NCI-H1092 (cell line): ENCODE results near the gene LPCAT1.
"Not testable (repeated sequence)": the region's sequence is repeated elsewhere in the genome, so short reads cannot be mapped to it uniquely, and the experiment has no call there.

Experiments used
- DNase-seq: peaks from one replicate; lab custom pipeline; 2025; lab: John Stamatoyannopoulos, UW

Gene LPCAT1

GRCh38 chr5:1523793-1524480, at the start of gene LPCAT1:
LPCAT1 (minus strand) TSS chr5:1523960; CDS start chr5:1523844, 116 bp downstream.
- DNase-seq = peak; percentile 47

- DNase-seq = not testable (repeated sequence)
These were observed 48.1 kb upstream of the LPCAT1 start for GRCh38 chr5:1571875-1572274.

GRCh38 chr5:1570975-1571374, 47.2 kb upstream of the LPCAT1 start:
- no peak for DNase-seq

DNA sequence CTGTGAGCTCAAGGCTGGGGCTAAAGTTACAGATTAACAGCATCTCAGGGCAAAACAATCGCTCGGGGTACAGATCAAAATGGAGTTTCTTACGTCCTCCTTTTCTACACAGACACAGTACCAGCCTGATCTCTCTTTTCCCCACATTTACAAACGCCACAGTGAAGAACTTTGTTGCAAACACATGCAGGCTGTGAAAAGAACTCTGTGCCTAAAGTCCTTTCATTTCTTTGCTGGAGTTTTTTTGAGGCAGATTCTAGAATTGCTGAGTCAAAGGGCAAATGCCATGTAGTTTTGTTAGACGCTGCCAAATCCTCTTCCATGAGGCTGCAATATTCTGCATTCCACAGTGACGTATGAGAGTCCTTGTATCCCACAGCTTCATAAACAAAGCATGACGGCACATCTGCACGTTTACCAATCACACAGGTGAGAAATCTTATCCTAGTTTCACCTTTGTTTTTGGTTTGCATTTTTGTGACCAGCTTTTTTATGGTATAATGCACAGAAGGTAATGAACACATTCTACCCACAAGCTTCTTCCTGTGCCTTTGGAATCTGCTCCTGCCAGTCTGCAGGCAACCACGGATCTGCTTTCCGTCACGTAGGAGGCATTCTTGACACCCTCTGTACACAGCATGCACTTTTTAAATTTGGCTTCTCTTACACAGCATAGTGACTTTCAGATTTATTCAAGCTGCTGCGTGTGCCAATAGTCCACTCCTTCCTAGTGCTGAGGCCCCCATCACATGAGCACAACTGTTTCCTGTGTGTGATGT, 44.6 kb upstream of the LPCAT1 start:
- no peak for DNase-seq

GRCh38 chr5:1567527-1568200, 43.9 kb upstream of the LPCAT1 start:
- not testable (repeated sequence) for DNase-seq

GRCh38 chr5:1565737-1566734, 42.3 kb upstream of the LPCAT1 start:
- DNase-seq = no peak

GRCh38 chr5:1564824-1565736, 41.3 kb upstream of the LPCAT1 start:
- DNase-seq = no peak

- DNase-seq = no peak
These were observed 40.5 kb upstream of the LPCAT1 start for GRCh38 chr5:1564182-1564748.

- DNase-seq = no peak
These were observed 39.9 kb upstream of the LPCAT1 start for GRCh38 chr5:1563617-1564181.

- DNase-seq = no peak
These were observed 39.3 kb upstream of the LPCAT1 start for GRCh38 chr5:1563051-1563461.

- no peak for DNase-seq
These were observed 38.8 kb upstream of the LPCAT1 start for GRCh38 chr5:1562599-1562998.

DNA sequence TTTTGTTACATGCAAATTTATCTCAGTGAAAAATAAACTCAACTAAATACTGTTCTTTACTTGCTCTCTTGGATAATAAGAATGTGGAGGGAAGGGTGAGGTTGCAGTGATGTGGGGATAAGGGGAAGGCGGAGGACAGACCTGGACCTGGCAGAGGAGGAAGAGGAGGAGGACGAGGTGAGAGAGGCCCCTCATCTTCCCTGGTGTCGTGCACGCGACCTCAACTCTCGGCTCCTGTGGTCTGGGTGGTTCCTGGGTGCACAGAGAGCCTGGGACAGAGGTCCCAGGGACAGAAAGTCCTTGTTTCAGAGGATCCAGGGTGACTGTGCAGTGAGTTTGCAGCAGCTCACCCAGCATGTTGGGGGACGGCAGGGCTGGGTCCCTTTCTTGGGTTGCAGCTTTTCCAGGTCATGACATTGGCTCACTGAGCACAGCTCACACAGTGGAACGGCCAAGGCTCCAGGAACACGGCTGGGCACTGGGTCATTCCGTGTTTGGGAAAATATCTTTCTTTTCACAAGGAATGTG, 37.7 kb upstream of the LPCAT1 start:
- DNase-seq = no peak

GRCh38 chr5:1560499-1560898, 36.7 kb upstream of the LPCAT1 start:
- not testable (repeated sequence) for DNase-seq

GRCh38 chr5:1558944-1559343, 35.2 kb upstream of the LPCAT1 start:
- no peak for DNase-seq

- DNase-seq = no peak
These were observed 33.5 kb upstream of the LPCAT1 start for GRCh38 chr5:1557114-1557873.

DNA sequence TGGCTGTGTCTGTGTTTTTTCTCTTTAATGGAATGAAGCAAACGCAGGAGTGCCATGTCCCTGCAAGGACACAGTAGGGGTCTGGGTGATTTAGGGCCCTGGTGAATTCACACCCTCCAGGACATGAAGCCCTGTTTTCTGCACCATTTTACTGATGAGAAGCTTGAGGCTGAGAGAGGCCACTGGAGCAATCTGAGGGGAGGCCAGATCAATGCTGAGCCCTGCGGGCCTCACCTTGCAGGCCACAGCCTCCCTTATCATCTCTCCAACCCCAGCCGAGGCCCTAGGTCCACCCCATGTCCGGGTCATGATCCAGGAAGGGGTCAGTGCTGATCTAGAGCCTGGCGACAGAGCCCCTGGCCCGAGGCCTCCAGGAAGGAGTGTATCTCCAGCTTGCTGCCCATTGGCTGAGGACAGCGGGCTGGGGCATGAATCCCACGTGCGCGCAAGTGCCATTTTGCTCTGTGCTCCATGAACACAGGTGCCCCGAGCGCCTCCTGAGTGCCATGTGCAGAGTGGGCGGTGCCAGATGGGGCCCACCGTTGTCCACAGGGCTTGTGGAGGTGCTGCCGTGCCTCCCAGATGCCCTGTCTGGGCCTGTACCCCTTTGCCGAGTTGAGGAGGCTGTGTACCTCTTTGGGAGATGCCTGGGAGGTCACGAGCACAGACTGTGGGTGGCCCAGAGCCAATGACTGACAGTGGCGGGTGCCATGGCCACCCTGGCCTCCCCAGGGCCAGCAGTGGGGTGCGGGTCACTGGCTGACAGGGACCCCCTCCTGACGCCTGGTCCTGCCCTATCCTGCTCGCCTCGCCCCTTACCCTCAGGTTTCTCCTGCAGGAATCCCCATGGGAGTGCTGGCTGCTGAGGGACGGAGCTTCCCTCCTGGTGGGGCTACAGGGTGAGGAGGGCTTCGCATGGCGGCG, 32.3 kb upstream of the LPCAT1 start:
- DNase-seq = no peak

DNA sequence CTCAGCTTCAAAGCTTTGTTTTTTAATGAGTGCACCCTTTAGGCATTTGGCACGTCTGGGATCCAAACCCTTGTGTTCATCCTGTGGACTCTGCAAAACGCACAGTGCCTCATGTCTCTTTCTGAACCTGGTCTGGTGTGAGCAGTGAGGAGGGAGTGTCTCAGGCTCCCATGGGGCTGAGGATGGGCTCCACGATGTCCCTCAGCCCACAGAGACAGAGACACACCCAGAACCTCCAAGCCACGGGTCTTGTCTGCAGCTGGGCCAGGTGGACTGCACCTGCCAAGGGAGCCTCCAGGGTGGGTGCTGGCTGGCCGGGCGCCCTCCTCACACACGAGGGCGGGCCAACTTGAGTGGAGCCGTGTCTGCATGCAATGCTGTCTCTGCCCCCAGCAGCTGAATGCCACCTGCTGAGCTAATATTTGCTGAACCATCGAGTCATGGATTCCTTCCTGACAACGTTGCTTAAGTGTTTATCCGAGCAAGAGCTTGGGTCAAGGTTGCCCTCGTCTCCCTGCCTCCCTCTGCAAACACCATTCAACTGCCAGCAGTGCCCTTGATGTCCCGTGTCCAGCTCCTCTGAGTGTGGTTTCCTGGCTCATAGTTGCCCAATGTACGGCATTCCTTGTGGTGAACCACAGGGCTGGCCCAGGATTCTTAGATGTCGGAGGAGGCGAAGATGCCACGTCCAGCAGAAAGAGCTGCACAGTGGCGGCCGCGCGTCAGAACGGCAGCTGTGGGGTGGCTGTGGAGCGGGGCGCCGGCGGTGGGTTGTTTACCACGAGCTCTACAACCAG, 31.4 kb upstream of the LPCAT1 start:
- peak; percentile 49 for DNase-seq
